ENCODE data around the gene VGLL3.
"Not testable (repeated sequence)": the region's sequence is repeated elsewhere in the genome, so short reads cannot be mapped to it uniquely, and the experiment has no call there.

The VGLL3 gene

GRCh38 chr3:86990734-86991481 is at the start of gene VGLL3:
VGLL3 (minus strand) TSS chr3:86991149; CDS start chr3:86990743, 406 bp downstream.
- no peak for DNase-seq

GRCh38 chr3:87037652-87038051 is 46.7 kb upstream of the VGLL3 start:
- no peak for DNase-seq

- no peak for DNase-seq
Measured at GRCh38 chr3:87036671-87037070, 45.7 kb upstream of the VGLL3 start.

GRCh38 chr3:87035339-87035738 is 44.4 kb upstream of the VGLL3 start:
- DNase-seq, result no peak

- DNase-seq, result no peak
Measured at GRCh38 chr3:87033205-87033604, 42.3 kb upstream of the VGLL3 start.

GRCh38 chr3:87025661-87026645 is 35.0 kb upstream of the VGLL3 start:
- DNase-seq, result no peak

GRCh38 chr3:87017370-87017769 is 26.4 kb upstream of the VGLL3 start:
- DNase-seq, result not testable (repeated sequence)

- DNase-seq, result no peak
Measured at GRCh38 chr3:87009271-87009670, 18.3 kb upstream of the VGLL3 start.

GRCh38 chr3:87006844-87007439 is 16.0 kb upstream of the VGLL3 start:
- no peak for DNase-seq

GRCh38 chr3:87004883-87005282 is 13.9 kb upstream of the VGLL3 start:
- no peak for DNase-seq

- no peak for DNase-seq
Measured at GRCh38 chr3:87002346-87002745, 11.4 kb upstream of the VGLL3 start.

GRCh38 chr3:87001473-87002098 is 10.6 kb upstream of the VGLL3 start:
- no peak for DNase-seq

GRCh38 chr3:87000940-87001339 is 10.0 kb upstream of the VGLL3 start:
- DNase-seq, result no peak

GRCh38 chr3:86998569-86998968 is 7.6 kb upstream of the VGLL3 start:
- no peak for DNase-seq

- no peak for DNase-seq
Measured at GRCh38 chr3:86996261-86996955, 5.5 kb upstream of the VGLL3 start.

GRCh38 chr3:86995537-86995936 is 4.6 kb upstream of the VGLL3 start:
- DNase-seq, result no peak

GRCh38 chr3:86993704-86994103 is 2.8 kb upstream of the VGLL3 start:
- DNase-seq, result no peak

GRCh38 chr3:86991840-86992435 is 989 bp upstream of the VGLL3 start:
- DNase-seq, result no peak

- no peak for DNase-seq
Measured at GRCh38 chr3:86991482-86991815, 500 bp upstream of the VGLL3 start.

GRCh38 chr3:86990012-86990733 is 776 bp downstream of the VGLL3 start:
- DNase-seq, result no peak

- no peak for DNase-seq
Measured at GRCh38 chr3:86989611-86990010, 1.3 kb downstream of the VGLL3 start.
